Glomerular visceral epithelial cell (primary cell): Measurements from ENCODE around the gene C22orf15.

Source experiments
- DNase-seq: peaks from one replicate; pipeline ENCODE4 v3.0.0-alpha.2; 2016; ENCODE audit errors: extremely low spot score

C22orf15 gene

DNA sequence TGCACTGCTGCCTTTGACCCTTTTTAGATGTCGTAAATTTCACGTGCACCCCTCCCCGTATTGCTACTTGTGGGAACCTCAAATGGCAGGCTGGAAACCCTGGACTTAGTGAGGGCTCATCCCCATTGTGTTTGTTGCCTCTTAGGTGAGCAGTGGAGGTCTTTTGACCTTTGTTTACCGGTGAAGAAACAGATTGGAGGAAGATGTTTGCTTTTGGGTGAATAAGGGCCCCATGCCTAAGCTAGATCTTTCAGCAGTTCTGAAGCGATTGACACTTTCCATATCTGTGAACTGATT is 24.8 kb downstream of the C22orf15 start:
- DNase-seq, result no peak

DNA sequence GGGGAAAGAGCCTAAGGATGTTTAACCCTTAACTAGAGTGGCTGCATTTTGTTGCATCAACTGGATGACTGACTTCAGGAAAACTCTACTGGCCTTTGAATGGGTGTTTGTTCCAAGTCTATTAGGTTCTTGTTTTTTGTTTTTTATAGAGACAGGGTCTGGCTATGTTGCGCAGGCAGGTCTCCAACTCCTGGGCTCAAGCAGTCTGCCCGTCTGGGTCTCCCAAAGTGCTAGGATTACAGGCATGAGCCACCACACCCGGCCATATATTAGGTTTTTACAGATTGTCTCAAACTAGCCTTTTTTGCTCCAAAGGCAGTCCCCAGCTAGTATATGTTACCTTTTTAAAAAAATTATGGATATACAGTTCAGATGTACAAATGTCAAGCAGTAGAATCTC is 25.1 kb downstream of the C22orf15 start:
- DNase-seq, result no peak

DNA sequence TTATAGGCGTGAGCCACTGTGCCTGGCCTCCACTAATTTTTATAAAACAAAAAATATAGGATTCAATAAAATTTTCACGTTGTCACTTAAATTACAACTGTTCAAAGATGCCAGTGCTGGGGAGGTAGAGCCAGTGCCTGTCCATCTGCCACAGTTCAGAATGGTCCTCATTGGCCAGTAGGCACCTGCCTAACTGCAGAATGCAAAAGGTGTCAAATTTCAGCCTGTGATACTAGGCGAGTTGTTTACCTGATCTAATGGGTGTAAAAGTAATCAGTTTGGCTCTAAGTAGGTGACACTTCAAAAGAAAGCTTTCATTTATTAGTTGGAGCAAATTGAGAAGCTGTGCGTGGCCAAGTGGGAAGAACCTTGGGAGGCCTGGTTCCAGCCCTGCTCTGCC is 26.3 kb downstream of the C22orf15 start:
- no peak for DNase-seq

DNA sequence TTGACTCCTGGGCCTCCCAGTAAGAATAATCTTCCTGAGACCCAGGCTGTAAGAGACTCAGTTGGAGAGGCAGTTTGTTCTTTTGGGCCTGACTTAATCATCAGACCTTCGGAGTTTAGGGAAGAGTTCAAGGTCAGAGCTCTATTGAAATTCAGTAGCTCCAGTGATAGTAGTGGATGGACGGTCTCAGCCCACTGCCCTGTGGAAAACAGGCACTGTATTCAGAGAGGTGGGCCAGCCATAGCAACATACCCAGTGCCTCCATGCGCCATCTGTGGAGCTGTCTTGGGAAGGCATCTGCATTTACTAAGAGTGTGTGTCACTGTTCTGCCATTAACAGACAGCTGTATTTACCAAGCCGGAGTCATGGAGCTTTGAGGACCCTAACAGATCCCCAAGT is 26.8 kb downstream of the C22orf15 start:
- no peak for DNase-seq

DNA sequence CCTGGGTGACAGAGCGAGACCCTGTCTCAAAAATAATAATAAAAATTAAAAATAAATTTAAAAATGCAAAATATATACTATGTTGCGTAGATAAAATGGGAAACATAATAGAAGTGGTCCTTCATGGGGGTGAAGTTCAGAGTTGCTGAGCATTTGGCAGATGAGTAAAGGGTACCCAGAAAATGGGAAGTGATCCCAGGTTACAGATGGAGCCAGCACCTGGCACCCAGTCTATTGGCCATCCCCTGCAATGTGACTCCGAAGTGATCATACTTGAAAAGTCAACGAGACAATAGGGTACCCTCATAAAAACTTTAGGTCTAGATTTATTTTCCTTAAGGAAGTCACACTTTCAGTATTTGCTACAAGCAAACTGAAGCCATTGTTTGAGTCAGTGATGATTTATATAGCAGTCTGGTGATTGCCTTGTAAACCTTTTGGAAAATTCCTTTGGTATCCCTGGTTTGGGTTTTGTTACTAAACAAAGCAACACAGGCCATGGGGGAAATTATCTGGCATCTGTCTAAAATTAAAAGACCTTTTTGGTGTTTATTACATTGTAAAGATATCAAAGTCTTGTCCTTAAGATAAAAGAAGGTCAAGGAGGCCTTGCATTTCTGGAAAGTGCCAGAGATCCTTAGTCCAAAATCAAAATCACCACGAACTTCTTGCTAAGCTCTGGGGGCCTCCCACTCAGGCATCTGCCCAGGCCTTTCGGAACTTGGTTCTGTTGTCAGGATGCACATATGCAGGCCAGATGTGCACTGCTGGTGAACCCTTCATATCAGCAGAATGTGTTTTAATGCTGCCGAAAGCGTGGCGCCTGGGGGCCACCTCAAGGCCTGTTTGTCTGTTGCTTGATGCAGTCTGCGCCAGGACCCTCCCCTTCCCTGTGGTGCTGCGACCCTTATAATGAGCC is 28.3 kb downstream of the C22orf15 start:
- no peak for DNase-seq

DNA sequence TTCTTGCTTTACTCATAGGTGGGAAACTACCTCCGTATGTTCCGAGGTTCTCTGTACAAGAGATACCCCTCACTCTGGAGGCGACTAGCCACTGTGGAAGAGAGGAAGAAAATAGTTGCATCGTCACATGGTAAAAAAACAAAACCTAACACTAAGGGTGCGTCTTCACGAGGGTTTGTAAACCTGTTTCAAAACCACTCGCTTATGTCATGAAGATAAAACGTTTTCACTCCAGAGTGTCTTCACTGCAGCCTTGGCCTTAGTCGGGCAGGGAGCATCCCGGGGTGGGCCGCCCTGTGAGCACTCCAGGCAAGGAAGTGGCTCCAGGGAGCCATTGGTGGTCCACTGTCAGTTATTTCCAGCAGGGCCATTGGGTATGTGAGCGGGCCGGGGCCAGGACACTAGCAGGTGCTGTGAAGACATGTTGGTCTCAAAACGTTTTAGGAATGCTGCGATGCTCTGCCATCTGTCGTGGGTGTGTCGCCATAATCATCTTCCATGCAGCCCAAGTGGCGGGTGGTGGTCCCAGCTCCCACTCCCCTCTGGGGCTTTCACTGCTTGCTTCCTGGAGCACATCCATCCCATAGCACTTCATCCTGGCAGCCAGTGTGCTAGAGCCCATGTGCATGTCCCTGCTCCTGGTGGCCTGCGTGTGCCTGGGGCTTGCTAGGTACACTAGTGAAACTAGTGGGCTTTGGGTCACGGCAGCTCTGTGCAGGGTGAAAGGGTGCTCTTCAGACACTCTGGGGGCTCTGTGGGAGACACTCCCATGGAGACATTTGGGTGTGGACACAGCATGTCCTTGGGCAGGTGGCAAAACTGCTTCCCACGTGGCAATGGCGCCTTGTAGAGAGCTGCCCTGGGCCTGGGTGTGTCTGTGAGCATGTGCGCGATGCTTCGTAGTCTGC is 29.2 kb downstream of the C22orf15 start:
- DNase-seq, result no peak

DNA sequence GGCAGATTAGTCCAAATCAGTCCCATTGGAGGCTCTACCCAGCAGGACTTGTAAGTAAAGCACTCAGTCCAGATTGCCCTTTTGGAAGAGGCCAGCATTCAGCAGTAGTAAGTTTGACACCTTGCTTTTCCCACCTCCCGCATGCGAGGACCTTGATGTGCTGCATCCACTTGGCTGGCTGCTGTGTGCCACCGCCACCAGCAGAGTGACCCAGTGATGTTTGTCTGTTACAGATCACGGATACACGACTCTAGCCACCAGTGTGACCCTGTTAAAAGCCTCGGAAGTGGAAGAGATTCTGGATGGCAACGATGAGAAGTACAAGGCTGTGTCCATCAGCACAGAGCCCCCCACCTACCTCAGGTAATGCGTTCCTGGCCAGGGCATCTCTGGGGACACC is 30.5 kb downstream of the C22orf15 start:
- DNase-seq, result no peak

DNA sequence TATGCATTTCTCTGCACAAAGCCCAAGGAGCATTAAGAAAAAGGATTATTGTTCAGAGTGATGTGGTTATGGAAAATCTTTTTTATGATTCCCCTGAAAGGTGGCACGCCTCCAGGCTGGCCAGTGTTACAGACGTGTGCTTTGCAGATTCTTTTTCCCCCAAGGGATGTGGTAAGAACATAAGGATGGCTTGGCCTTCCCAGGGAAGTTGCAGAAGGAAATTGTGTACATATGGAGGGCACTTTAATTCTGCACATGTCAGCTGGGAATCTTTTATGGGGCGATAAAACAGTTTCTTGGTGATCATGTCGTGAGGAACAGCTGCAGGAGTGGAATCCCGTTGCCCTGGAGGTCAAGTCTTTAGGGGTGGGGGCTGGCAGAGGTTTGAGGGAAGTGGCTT is 33.7 kb downstream of the C22orf15 start:
- DNase-seq, result no peak

DNA sequence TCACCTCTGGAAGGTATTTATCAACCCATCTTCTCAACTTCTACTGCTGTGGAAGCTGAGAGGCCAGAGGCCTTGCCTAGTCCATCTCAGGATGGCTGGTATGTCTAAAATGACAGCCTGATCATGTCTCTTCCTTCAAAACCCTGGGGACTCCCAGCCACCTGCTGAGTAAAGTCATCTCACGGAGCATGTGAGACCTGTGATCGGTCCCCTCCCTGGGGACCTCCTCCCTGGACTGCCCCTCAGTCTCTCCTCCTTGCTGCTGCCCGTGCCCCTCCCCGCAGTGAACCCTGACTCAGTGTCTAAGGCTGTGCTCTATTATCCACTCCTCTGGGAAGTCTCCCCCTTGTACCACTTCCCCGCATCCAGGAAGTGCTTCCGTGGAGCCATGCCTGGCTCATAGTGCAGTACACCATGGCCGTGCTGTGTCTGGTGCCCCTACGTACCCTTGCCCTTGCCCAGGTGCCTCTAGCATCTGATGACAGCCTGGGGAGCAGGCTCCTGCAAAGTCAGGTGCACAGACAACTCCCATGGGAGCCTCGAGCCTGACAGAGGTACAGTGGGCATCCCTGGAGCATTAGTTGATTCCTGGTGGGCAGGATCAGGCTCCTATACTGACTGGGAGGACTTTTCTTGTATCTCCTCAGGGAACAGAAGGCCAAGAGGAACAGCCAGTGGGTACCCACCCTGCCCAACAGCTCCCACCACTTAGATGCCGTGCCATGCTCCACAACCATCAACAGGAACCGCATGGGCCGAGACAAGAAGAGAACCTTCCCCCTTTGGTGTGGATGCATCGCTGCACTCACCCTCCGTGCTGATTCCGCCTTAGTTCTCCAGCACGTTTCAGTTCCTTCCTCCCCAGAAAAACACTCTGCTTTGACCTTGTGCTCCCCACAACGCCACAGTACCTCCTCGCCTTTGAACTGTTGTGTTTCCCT is 37.8 kb downstream of the C22orf15 start:
- no peak for DNase-seq

DNA sequence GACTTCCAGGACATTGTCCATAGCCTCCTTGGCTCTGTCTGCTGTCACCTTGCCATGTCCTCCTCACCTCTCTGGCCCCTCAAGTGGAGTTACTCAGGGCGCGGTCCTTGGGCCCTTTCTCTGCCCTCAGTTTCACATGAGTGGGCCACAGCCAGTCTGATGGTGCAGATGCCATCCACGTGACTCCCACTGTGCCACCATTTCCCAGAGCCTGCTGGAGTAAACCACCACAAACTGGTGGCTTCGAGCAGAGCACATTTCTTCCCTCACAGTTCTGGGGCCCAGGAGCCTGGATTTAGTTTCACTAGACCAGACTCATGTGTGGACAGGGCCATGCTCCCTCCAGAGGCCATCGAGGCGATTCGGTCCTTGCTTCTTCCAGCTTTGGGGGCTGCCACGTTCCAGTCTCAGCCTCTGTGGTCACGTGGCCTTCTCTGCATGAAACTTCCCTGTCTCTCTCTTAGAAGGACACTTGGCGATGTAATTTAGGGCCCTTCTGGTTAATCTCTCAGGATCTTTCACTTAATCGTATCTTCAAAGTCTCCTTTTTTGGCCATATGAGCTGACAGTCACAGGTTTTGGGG is 38.5 kb downstream of the C22orf15 start:
- no peak for DNase-seq

DNA sequence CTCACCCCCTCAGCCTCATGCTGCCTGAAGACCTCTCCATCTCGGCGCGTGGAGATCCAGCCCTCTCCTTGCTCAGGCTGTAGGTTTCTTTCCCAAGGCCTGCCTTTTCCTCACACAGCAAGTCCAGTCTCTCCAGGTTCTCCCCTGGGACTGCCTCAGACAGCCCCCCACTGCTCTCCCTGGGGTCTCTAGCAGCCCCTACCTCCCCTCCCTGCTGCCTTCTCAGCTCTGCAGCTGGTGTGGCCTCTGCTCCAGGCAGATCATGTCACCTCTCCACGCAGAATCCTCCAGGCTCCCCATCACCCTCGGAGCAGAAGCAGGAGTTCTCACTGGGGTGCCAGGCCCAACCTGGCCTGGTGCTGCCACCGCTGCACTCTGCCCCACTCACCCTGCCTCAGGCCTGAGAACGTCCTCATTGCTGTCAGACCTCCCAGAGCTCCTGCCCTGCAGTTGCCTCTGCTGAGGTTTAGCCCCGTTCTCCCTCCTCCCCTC is 39.1 kb downstream of the C22orf15 start:
- DNase-seq, result no peak

DNA sequence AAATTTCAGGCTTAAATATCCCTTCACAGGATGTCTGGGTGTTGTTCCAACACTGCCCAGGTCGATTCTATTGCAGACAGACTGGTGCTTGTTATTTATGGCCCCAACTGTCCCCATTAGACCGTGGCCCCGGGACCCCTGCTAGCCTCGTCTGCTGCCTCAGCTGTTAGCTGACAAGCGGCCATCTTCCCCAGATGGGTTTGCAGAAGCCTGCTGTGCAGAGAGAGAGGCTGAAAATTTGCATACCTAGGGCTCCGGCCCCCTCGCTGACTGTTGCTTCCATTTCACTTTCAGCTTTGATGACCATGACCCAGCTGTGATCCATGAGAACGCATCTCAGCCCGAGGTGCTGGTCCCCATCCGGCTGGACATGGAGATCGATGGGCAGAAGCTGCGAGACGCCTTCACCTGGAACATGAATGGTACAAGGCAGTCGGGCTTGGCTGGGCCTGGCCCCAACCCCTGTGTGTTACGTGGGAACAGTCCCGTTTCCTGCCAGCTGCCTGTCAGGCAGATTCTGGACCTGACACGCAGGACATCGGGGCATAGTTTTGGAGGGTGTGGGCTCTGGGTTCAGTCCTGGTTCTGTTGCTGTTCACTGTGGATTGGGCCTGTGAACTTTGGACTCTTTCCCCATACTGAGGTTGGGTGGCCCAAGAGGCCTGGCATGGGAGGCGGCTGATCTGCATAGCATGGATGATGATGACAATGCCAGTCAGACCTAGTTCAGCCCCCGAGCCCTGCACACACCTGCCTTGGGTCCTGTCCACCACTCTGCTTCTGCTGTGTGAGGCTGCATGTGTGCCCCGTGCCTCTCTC is 40.4 kb downstream of the C22orf15 start:
- no peak for DNase-seq

DNA sequence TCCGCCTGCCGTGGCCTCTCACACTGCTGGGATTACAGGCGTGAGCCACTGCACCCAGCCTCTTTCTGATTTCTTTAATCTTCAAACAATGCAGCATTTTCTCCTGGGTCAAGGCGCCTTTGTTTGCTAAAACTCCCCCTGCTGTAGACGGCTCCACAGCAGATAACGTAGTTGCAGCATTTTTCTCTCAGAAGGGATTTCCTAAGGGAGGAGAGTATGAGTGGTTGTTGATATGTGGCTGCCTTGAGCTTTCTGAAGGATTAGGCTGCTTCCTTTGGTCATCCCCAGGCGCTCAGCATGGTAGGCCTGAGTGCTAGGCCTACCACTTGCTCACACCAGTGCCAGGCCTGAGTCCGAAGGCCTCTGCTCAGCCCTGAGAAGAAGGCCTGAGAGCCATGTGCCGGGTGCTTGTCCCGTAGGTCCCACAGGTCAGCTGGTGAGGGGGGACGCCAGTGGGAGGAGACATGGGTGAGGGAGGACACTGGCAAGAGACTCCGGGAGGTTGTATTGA is 42.0 kb downstream of the C22orf15 start:
- no peak for DNase-seq

DNA sequence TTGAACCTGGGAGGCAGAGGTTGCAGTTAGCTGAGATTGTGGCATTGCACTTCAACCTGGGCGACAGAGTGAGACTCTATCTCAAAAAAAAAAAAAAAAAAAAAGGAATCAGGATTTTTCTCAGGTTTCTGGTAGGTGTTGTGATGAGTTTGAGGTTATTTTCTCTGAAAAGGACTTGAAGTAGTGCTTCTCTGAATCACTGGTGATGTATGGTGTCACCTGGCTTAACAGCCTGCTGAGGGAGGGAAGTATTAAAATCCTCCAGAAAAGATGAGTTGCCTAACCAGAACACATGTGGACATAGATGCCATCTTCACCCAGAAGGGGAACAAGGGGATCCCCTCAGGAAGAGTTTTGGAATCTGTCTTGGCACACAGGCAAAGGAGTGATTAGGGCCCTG is 44.0 kb downstream of the C22orf15 start:
- no peak for DNase-seq

DNA sequence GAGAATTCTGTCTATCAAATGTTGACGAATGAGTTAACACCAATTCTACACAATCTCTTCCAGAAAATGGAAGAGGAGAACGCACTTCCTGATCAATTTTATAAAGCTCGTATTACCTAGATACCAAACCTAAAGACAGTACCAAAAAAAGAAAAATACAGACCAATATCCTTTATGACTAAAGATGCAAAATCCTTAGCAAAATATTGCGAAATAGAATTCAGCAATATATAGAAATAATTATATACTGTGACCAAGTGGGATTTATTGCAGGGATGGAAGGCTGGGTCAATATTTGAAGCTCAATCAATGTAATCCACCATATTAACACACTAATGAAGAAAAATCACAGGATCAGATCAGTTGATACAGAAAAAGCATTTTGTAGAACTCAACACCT is 49.6 kb downstream of the C22orf15 start:
- no peak for DNase-seq
